ENCODE data around the gene UGP2.

- peak; percentile 88 for TF ChIP-seq CTCF (IDR thresholded peaks at IDR 0.05; ENCODE audit: low read length)
- TF ChIP-seq EZH2 (optimal IDR thresholded peaks at IDR 0.05; ENCODE audit: low read depth, low read length), result no peak
- TF ChIP-seq EZH2phosphoT487 (IDR thresholded peaks at IDR 0.05; ENCODE audit: low read length), result no peak
Observed at GRCh38 chr2:63888490-63889402, 47.0 kb downstream of the UGP2 start.

Data from MM.1S (cell line).